Measurements from ENCODE around the gene PCCA.

GRCh38 chr13:100506600-100507422, 417.9 kb downstream of the PCCA start:
- TF ChIP-seq, protein P1, sequence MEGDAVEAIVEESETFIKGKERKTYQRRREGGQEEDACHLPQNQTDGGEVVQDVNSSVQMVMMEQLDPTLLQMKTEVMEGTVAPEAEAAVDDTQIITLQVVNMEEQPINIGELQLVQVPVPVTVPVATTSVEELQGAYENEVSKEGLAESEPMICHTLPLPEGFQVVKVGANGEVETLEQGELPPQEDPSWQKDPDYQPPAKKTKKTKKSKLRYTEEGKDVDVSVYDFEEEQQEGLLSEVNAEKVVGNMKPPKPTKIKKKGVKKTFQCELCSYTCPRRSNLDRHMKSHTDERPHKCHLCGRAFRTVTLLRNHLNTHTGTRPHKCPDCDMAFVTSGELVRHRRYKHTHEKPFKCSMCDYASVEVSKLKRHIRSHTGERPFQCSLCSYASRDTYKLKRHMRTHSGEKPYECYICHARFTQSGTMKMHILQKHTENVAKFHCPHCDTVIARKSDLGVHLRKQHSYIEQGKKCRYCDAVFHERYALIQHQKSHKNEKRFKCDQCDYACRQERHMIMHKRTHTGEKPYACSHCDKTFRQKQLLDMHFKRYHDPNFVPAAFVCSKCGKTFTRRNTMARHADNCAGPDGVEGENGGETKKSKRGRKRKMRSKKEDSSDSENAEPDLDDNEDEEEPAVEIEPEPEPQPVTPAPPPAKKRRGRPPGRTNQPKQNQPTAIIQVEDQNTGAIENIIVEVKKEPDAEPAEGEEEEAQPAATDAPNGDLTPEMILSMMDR (IDR thresholded peaks at IDR 0.05) = no peak
- TF ChIP-seq EZH2 (IDR thresholded peaks at IDR 0.05; ENCODE audit: borderline replicate concordance, insufficient read depth, low read depth, low read length, poor library complexity, severe bottlenecking) = no peak
